ES-I3 (cell line): Measurements from ENCODE around the gene SPRYD7.
"Not testable (repeated sequence)": the region's sequence is repeated elsewhere in the genome, so short reads cannot be mapped to it uniquely, and the experiment has no call there.

Experiments used
- H3K36me3 ChIP-seq: 2 replicates; pipeline ENCODE4 v1.6.1; 2013; ENCODE audit warnings: mild to moderate bottlenecking, low read length, control low read depth, moderate library complexity; ENCODE audit not compliant: insufficient read depth
- H3K4me1 ChIP-seq: 2 replicates; pipeline ENCODE4 v1.6.1; 2013; ENCODE audit warnings: mild to moderate bottlenecking, control low read depth, low read length; ENCODE audit not compliant: insufficient read depth
- H3K9ac ChIP-seq: 2 replicates; pipeline ENCODE4 v1.6.1; 2013; ENCODE audit warnings: low read depth, mild to moderate bottlenecking, low read length, moderate library complexity
- H3K9me3 ChIP-seq: 2 replicates; pipeline ENCODE4 v1.6.1; 2013; ENCODE audit warnings: mild to moderate bottlenecking, low read length, moderate library complexity; ENCODE audit not compliant: control insufficient read depth, insufficient read depth

Gene SPRYD7

DNA sequence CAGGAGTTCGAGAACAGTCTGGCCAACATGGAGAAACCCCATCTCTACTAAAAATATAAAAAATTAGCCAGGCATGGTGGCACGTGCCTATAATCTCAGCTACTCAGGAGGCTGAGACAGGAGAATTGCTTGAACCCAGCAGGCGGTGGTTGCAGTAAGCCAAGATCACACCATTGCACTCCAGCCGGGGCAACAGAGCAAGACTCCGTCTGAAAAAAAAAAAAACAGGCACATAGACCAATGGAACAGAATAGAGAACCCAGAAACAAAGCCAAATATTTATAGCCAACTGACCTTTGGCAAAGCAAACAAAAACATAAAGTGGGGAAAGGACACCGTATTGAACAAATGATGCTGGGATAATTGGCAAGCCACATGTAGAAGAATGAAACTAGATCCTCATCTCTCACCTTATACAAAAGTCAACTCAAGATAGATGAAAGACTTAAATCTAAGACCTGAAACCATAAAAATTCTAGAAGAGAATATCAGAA is 12.7 kb upstream of the SPRYD7 start:
- H3K9ac ChIP-seq, H3K36me3 ChIP-seq, H3K4me1 ChIP-seq, H3K9me3 ChIP-seq: not testable (repeated sequence)

DNA sequence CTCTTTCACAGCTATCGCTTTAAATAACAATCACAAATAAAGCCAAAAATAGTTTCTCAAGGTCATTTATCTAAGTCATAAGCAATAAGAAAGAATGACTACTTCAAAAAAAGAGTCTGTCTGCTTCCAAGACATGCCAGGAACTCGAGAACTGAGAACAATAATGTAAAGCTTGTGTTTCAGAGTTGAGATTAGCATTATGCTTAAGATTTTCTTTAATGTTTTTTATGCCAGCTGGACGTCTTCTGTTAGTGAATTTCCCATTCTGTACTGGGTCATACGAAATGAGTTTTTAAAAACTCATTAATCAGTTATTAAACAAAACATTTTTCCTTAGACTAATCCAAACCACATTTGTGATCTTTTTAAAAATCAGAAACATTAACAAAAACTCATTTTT is 3.2 kb upstream of the SPRYD7 start:
- Histone ChIP-seq H3K4me1 (no peaks in the 10 kb centered on the region), H3K9me3 (no peaks in the 10 kb centered on the region), H3K36me3 (no peaks in the 10 kb centered on the region), H3K9ac (no peak overlapping the region)

DNA sequence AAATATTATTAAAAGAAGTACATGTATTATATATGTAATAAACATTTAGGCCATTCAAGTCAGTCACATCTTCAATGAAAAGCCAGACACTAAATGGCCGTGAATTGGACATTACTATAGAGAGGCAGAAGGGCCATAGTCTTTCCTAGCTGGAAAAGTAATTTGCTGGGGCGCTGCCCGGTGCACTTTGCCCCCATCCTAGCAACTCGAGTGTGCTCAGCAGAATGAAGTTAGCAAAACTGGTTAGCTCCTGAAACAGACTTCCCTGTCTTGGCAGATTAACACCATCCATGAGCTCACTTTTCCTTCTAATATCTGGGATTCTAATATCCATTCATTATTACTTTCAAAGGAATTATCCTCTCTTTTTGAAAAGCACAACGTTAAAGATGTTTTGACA is 2.8 kb upstream of the SPRYD7 start:
- no peaks in the 10 kb centered on the region for H3K4me1 ChIP-seq
- no peak overlapping the region for H3K9ac ChIP-seq
- H3K36me3 ChIP-seq: no peaks in the 10 kb centered on the region
- H3K9me3 ChIP-seq: no peaks in the 10 kb centered on the region

DNA sequence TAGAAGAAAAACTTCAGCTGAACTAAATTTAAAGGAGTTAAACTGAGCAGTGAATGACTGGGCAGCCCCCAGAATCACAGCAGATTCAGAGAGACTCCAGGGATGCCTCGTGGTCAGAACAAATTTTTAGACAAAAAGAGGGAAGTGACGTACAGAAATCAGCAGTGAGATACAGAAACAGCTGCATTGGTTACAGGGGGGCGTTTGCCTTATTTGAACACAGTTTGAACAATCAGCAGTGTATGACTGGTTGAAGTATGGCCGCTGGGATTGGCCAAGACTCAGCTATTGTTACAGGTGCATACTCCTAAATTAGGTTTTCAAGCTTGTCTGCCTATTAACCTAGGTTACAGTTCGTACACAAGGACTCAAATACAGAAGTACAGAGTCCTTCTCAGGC is 2.2 kb upstream of the SPRYD7 start:
- Histone ChIP-seq H3K36me3 (no peaks in the 10 kb centered on the region), H3K9ac (no peak overlapping the region), H3K4me1 (no peaks in the 10 kb centered on the region), H3K9me3 (no peaks in the 10 kb centered on the region)

DNA sequence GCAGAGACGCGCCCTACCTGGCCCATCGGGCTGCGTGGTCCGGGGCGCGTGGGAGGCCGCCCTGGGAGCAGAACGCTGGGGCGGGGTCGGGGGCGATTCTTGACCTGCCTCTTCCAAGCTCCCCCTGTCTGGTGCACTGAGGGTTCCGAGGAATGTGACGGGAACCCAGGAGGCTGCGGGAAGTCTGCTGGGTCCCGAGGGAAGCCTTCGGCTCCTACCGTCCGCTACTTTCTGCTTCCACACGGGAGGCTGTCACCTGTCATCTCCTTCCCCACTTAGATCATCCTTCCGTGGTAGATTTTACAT is 781 bp upstream of the SPRYD7 start:
- Histone ChIP-seq H3K4me1 (no peaks in the 10 kb centered on the region), H3K36me3 (no peaks in the 10 kb centered on the region), H3K9ac (peak overlapping the region; percentile 93; the same call in 1 of the 2 replicates), H3K9me3 (no peaks in the 10 kb centered on the region)

DNA sequence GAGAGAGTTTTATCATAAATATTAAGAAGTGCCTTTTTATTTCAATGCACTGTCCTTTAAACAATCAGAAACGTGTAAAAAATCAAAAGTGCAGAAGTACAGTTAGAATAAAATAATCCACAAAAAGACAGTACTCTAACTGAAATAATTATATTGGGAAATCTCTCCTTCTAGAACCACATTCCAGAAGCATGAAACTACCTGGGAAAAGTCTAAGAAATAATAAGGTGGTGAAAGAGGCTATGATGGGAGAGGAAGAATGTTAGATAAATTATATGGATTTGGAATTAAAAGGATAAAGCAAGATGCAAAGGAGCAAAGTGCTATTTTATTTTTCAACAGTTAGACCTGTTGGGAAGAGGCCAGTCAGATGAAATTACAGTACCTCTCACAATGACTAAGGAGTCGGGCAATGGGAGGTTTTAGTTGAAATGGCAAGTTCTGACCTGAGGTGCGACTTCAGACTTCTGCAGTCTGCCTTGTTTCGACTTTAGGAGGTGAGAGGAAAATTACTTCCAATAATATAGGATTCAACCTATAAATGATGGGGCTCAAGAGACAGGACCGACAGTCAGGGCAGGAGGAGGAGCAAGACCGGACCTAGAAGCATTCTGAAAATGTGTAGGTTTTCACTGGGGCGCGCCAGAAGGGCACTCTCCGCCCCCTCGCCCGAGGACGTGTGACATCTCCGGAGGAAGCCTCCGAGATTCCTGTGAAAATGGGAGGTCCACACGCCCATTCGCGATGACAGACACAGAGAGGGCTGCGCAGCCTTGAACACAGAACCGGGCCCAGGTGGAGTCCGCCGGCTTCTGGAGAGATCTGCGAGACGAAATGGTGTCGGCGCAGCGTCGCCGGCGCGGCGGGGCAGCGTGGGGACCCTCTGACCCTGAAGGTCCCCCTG is 717 bp downstream of the SPRYD7 start:
- peak overlapping the region; percentile 93 for H3K9ac ChIP-seq
- no peaks in the 10 kb centered on the region for H3K36me3 ChIP-seq
- H3K9me3 ChIP-seq: no peaks in the 10 kb centered on the region
- no peaks in the 10 kb centered on the region for H3K4me1 ChIP-seq

DNA sequence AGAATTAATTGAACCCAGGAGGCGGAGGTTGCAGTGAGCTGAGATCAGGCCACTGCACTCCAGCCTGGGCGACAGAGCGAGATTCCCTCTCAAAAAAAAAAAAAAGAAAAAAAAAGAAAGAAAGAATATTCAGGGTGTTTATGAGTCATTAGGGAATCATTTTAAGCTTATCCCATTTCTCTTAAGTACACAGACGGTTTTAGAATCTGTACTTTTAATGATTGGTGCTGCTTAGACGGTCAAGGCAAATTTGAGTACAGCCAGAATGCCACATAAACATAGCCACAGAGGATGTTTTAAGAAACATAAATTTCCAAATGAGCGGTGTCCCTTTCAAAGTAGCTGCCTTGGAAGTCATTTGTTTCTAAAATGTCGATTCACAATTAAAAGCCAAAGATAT is 2.6 kb downstream of the SPRYD7 start:
- Histone ChIP-seq H3K36me3 (no peaks in the 10 kb centered on the region), H3K9ac (no peak overlapping the region), H3K9me3 (no peaks in the 10 kb centered on the region)

DNA sequence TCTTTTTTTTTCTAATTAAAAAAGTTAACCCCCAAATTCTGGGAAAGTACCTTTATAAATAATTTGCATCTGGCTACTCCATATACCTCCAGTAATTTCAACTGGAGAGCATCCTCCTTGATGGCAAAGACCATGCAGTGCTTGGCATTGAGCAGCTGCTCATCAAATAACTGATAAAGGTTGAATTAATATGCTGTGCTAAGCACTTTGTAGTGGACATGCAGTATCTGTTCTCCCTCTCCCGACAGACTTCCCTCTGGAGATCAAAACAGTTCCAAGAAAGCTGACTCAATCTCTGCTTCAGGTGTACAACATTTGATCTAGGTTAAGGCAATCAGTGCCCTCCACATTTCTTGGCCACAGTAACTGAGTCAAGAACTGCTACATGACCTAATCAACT is 3.3 kb downstream of the SPRYD7 start:
- H3K9me3 ChIP-seq: no peaks in the 10 kb centered on the region
- H3K9ac ChIP-seq: no peak overlapping the region
- H3K36me3 ChIP-seq: no peaks in the 10 kb centered on the region
- no peaks in the 10 kb centered on the region for H3K4me1 ChIP-seq

More for the DNA sequence above, 2.6 kb downstream of the SPRYD7 start:
- no peaks in the 10 kb centered on the region for H3K4me1 ChIP-seq

DNA sequence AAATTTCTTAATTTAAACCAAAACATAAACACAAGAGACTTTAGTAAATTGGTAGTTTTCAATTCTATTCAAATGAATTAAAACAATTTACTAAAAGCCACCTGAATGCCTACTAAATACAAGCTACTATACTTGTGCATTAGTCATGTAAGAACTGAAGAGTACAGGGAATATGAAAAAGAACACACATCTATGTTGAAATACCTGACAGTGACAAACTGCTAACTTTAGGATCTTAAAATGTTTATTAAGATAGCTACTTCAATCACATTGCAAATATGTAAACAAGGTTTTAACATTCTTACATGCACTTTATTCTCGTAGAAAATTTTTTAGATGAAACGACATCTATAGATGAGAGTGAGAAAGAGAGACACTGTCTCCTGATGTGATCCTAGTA is 4.1 kb downstream of the SPRYD7 start:
- H3K36me3 ChIP-seq: no peaks in the 10 kb centered on the region; the same call in 1 of the 2 replicates
- no peak overlapping the region for H3K9ac ChIP-seq
- no peaks in the 10 kb centered on the region for H3K4me1 ChIP-seq
- no peaks in the 10 kb centered on the region for H3K9me3 ChIP-seq

DNA sequence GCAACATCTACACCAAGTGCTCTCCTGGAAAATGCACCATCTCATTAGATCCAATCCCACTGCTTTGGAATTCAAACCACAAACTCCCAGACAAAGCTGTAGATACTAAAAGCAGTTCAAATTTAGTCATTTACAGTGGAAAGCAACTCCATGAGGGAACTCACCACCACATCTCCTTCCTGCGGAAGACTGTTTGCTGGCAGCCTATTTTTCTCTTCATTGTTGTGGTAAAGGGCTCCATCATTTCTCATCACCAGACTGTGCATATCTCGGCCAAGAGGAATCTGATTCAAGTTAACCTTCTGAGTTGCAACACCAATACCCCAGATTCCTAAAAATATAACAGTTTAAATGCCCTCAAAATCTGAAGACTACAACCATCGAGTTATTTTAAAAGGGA is 8.4 kb downstream of the SPRYD7 start:
- Histone ChIP-seq H3K4me1 (no peaks in the 10 kb centered on the region), H3K9me3 (no peaks in the 10 kb centered on the region), H3K9ac (no peak overlapping the region), H3K36me3 (no peaks in the 10 kb centered on the region; the same call in 1 of the 2 replicates)

DNA sequence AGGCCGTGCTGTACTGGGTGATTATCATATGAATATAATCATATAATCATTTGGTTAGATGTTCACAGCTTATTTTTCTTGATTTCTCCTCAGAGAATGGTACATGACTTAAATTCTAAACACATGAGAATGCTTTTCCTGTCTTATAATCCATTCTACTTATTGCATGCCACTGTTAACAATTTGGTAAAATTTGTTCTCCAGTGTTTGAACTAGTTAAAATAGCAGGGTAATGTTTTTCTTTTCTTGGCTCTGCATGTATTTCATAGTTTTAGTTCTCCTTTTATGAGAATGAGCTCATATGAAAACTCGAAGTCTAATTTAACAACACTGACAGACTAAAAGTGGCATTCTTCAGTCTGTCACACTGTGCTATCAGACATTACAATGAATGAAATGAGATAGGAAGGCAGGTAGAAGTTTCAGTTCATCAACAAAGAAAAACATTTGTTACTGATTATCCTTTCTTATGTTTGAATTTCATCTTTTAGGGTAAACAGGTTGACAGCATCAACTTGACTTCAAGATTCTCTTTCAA is 10.2 kb downstream of the SPRYD7 start:
- Histone ChIP-seq H3K36me3 (no peaks in the 10 kb centered on the region; the same call in none of the 2 replicates), H3K9ac (no peak overlapping the region), H3K4me1 (no peaks in the 10 kb centered on the region), H3K9me3 (no peaks in the 10 kb centered on the region)

DNA sequence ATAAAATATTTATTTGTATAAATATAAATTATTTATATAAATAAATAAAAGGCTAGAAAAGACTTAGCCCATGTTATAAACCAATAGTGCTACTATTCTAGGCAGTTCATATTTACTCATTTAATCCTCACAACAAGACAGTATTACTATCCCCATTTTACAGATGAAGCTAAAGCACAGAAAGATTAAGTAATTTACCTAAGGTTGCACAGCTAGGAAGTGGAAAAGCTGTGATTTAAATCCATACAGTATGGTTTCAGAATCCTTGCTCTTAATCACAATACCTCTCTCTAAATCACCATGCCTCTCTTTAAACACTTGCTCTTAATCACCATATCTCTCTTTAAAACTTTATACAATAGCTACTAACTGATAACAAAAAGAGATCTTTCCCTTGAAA is 13.8 kb downstream of the SPRYD7 start:
- H3K9ac ChIP-seq: no peak overlapping the region
- no peaks in the 10 kb centered on the region; the same call in 1 of the 2 replicates for H3K36me3 ChIP-seq
- no peaks in the 10 kb centered on the region for H3K4me1 ChIP-seq
- no peaks in the 10 kb centered on the region for H3K9me3 ChIP-seq

DNA sequence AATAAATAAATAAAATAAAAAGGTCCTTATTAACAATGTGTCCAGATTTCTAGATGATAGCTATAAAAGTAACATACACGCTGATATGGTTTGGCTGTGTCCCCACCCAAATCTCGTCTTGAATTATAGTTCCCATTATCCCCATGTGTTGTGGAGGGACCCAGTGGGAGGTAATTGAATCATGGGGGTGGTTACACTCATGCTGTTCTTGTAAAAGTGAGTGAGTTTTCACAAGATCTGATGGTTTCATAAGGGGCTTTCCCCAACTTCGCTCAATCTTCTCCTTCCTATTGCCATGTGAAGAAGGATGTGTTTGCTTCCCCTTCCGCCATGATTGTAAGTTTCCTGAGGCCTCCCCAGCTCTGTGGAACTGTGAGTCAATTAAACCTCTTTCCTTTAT is 15.2 kb downstream of the SPRYD7 start:
- not testable (repeated sequence) for H3K36me3 ChIP-seq, H3K4me1 ChIP-seq, H3K9ac ChIP-seq, H3K9me3 ChIP-seq

DNA sequence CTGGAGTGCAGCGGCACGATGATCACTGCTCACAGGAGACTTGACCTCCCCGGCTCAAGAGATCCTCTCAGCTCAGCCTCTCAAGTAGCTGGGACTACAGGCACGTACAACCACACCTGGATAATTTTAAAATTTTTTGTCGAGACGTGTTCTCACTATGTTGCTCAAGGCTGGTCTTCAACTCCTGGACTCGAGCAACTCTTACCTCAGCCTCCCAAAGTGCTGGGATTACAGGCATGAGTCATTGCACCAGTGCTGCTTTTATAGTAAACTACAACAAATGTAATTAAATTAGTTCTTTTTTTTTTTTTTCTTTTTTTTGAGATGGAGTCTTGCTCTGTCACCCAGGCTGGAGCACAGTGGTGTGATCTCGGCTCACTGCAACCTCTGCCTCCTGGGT is 18.0 kb downstream of the SPRYD7 start:
- H3K9ac ChIP-seq, H3K4me1 ChIP-seq, H3K9me3 ChIP-seq, H3K36me3 ChIP-seq: not testable (repeated sequence)

DNA sequence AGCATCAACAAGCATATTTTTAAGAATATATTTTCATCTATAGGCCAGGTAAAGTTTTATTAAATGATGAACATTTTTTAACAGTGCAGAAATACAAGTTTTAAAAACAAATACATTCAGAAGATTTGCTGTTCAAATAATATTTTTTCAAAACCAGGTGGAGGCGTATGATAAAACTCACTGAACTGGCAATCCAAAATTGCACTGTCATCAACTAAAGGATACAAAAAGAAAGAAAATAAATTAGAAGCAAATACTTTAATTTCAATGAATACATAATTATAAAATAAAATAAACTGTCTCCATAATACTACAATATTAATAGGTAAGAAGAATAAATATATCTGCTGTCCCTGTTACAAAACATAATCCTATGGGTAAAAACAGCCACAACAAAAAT is 21.2 kb downstream of the SPRYD7 start:
- H3K9me3 ChIP-seq: no peaks in the 10 kb centered on the region
- no peaks in the 10 kb centered on the region for H3K4me1 ChIP-seq
- no peaks in the 10 kb centered on the region for H3K36me3 ChIP-seq
- H3K9ac ChIP-seq: no peak overlapping the region
